Subcutaneous adipose tissue (tissue), 4 donors: ENCODE results near the gene DCC. TPM values are rescaled to one million over a fixed set of nuclear protein-coding genes. Genes with fewer than 3 reads are reported as not detected.

Experiments
- total RNA-seq, 4 donors: library from RNA; depleted of rRNA; stranded (reverse); fragments of >200 nt; gene quantifications; one replicate each; pipeline ENCODE4 v1.1.0, GENCODE V29; 2016
- TF ChIP-seq, protein P1 (sequence below): fragments of 450-650 bp; IDR thresholded peaks from one replicate; pipeline ENCODE4 v1.5.1; 2016; ENCODE audit warnings: low read depth, mild to moderate bottlenecking, control low read depth, antibody characterized with exemption, moderate library complexity

Gene DCC
- total RNA-seq, 4 donors from 2014 or later = not detected

DNA sequence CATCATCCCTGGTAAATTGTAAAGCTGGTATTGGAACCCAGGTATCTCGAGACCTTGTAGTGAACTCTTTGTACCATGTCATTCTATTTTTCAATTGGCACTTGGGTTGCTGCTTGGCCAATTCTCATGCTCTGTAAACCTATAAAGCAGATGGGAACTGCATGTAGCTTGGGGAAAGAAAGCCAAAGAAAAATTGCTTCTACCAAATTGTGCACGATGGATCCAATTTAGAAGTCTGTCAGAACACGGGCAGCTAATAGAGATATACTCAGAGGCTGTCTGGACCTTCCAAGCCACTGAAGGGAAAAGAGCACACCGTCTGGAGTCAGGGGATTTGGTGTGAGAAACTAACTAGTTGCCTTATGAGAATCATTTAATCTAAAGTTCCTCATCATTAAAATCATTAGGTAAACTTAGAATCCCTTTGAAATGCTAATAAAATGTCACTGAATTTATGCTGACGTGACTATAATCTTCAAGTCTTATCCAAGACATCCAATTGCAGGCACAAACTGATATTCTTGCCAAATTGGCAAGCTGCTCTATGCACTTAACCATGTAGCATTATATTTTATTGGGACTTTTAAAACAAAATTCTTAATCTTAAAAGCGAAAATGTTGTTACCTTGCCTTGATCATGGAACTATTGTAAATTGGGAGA lies 206.8 kb downstream of the DCC start:
- TF ChIP-seq, protein P1, sequence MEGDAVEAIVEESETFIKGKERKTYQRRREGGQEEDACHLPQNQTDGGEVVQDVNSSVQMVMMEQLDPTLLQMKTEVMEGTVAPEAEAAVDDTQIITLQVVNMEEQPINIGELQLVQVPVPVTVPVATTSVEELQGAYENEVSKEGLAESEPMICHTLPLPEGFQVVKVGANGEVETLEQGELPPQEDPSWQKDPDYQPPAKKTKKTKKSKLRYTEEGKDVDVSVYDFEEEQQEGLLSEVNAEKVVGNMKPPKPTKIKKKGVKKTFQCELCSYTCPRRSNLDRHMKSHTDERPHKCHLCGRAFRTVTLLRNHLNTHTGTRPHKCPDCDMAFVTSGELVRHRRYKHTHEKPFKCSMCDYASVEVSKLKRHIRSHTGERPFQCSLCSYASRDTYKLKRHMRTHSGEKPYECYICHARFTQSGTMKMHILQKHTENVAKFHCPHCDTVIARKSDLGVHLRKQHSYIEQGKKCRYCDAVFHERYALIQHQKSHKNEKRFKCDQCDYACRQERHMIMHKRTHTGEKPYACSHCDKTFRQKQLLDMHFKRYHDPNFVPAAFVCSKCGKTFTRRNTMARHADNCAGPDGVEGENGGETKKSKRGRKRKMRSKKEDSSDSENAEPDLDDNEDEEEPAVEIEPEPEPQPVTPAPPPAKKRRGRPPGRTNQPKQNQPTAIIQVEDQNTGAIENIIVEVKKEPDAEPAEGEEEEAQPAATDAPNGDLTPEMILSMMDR = no peak

DNA sequence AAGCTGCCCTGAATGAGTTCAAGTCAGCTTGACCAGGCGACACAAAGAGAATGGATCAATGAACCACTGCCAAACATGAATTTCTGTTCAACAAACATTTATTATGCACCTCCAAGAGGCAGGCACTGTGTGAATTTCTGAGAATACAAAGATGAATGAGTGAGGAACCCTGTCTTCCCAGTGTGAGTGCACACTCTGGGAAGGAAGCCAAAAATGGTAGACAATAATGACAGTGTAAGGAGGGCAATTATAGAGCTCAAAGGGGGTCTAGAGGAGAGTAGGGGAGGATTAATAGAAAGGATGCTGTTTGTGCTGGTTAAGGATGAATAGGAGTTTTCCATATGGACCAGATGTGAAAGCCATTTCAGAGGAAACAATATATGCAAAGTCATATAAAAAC lies 213.4 kb downstream of the DCC start:
- TF ChIP-seq, protein P1 = no peak

DNA sequence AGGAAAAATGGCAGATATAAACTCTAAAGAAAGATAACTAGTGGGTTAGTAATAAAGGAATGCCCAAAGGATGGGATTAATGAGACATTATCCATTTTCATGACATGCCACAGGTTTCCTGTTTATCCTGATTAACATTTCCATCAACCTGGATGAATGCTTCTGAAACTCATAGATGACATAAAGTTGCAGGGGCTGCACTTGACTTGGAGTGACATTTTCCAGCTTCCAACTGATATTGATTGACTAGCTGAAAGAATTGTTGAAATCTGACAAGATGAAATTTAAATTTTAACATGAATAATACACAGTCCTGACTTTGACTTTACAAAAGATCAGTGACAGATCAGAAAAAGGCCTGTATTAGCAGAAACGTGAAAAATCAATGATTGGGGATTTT lies 214.2 kb downstream of the DCC start:
- TF ChIP-seq, protein P1 = no peak

DNA sequence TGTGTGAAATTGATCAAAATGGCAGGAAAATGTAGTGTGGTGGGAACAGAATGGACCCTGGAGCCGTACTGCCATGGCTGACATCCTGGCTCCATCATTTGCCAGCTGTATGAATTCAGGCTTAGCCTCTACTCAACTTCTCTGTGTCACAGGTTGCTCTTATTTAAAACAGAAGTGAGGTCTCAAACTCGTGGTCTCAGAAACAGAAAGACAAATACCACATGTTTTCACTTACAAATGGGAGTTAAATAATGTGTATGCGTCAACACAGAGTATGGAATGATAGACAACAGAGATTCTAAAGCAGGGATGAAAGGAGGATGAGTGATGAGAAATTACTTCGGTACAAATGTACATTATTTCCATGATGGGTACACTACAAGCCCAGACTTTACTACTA lies 227.4 kb downstream of the DCC start:
- TF ChIP-seq, protein P1 = no peak

DNA sequence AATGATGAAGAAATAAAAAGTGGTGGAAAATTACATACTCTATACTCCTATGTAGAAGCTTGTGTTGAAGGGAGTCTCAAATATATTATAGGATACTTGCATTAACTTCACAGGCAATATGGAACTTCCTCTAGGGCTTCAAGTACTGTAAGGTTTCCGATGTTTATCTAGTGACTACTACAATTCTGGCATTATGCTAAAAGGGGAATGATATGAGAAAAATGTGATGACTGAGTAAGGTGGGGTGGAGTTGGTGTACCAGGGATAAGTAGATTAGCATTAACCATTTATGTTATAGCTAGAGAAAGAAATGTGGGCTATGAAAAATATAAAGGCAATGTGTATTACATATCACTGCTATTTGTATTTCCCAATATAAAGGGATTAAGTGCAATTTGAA lies 229.5 kb downstream of the DCC start:
- TF ChIP-seq, protein P1 = no peak

DNA sequence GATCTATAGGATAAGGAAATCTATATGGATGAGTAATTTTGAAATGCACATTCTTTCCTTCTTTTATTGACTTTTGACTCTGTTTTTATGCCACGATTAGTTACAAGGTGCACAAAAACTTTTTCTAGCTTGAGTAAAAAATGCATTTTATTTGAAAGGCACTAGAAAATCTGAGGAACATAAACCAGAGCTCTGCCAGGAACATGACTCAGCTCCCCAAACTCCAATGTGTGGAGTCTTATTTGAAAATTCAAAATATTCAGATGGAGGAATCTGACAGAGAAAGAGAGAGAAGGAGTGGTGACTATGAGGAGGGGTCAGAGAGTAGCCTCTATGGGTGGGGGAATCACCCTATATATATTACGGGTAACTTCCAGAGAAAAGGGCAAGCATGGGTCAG lies 231.0 kb downstream of the DCC start:
- TF ChIP-seq, protein P1 = no peak

DNA sequence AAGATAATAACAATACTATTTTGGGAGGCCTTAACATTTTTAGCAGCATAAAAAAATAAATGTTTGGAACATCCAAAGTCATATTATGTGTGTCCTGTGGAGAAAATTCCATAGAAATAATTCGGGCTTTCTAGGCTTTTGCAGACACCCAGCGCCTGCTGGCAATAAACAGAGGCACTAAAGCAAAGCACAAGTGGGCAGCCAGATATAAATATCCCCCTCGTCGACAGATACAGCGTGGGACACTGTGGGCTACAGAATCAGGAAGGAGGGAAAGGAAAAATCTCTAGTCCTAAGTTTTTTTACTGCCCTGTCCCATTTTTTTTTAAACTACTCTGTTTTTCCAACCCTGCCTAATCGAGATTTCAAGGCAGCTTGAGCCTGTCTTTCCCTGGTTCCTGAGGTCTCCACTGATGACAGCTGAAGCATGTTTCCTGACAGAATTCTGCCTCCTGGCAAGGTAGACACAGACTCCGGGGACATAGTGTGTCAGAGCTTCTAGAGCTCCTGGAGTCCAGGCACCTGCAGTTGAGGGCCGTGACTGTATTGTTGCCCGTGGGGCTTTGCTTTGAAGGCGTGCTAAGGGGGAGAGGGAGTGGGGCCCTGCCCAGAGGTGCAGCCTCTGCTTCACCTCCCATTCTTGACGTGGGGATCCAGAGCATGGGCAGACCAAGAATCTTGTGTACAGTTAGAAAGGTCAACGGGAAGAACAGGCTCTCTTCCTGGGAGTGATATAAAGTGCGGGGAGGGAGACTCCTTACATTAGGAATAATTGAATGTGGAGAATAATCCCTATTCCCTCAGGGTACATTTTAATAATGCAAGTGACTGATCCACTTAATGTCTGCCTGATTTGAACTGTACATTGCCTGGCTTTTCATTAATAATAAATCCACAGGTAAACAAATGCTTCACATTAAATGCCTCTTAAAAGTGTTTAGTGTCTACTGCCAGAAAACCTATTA lies 232.3 kb downstream of the DCC start:
- TF ChIP-seq, protein P1 = no peak
